ENCODE measurements around the gene ZNF329.

- TF ChIP-seq CTCF (conservative IDR thresholded peaks at IDR 0.05; ENCODE audit: low read depth, low read length) (no peak), EZH2 (IDR thresholded peaks at IDR 0.05; ENCODE audit: borderline replicate concordance, low read depth, low read length, poor library complexity, severe bottlenecking) (no peak)
These were observed 31.4 kb downstream of the ZNF329 start for GRCh38 chr19:58118979-58119733.

Data from A673 (cell line).